ENCODE measurements around the gene ASCC2. TPM values are rescaled to one million over a fixed set of nuclear protein-coding genes. Genes with fewer than 3 reads are reported as not detected.
A peak's percentile ranks its signal among the peaks of the same experiment; 100 is the strongest.
"Not testable (repeated sequence)": the region's sequence is repeated elsewhere in the genome, so short reads cannot be mapped to it uniquely, and the experiment has no call there.

ASCC2 gene
- total RNA-seq, 2 experiments from 2014 or later: 55.3 to 58.5 TPM

GRCh38 chr22:29842172-29842571 lies 4.1 kb upstream of the ASCC2 start:
- TF ChIP-seq, protein P1, sequence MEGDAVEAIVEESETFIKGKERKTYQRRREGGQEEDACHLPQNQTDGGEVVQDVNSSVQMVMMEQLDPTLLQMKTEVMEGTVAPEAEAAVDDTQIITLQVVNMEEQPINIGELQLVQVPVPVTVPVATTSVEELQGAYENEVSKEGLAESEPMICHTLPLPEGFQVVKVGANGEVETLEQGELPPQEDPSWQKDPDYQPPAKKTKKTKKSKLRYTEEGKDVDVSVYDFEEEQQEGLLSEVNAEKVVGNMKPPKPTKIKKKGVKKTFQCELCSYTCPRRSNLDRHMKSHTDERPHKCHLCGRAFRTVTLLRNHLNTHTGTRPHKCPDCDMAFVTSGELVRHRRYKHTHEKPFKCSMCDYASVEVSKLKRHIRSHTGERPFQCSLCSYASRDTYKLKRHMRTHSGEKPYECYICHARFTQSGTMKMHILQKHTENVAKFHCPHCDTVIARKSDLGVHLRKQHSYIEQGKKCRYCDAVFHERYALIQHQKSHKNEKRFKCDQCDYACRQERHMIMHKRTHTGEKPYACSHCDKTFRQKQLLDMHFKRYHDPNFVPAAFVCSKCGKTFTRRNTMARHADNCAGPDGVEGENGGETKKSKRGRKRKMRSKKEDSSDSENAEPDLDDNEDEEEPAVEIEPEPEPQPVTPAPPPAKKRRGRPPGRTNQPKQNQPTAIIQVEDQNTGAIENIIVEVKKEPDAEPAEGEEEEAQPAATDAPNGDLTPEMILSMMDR (IDR thresholded peaks at IDR 0.05): no peak
- H3K4me3 Mint-ChIP-seq: no peak overlapping the region
- intact Hi-C loops (cut with micrococcal nuclease): no loop called here
- no peak for ATAC-seq
- CTCF ChIA-PET: interaction anchor here (1.1 kb wide), 1 partner anchor 163 kb away, joined by 3 read pairs; no protein-coding TSS in a partner anchor
- H3K9me3 Mint-ChIP-seq: peaks cover 11% of the 10 kb centered on the region
- H3K27ac Mint-ChIP-seq: no peak overlapping the region
- H3K4me1 Mint-ChIP-seq (ENCODE audit: low read depth): peaks cover 14% of the 10 kb centered on the region
- no peaks in the 10 kb centered on the region for H3K27me3 Mint-ChIP-seq
- DNase-seq: no peak
- peaks cover 4% of the 10 kb centered on the region for H3K36me3 Mint-ChIP-seq (ENCODE audit: low read depth)
- POLR2A ChIA-PET: no interaction called here

DNA sequence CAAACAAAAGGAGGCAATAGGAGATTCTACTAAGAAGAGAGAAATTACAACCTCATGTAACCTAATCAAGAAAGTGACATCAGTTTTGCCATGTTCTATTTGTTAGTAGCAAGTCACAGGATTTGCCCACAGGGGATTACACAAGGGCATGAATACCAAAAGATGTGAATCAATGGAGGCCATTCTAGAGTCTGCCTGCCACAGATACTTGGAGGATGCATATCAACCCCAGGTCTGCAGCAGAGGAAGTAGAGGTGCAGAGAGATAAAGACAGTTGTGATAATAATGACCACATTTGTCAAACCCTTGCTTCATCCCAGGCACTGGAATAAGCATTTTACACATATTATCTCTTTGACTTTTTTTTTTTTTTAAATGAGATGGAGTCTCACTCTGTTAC lies 2.4 kb upstream of the ASCC2 start:
- intact Hi-C loops (cut with micrococcal nuclease): no loop called here

DNA sequence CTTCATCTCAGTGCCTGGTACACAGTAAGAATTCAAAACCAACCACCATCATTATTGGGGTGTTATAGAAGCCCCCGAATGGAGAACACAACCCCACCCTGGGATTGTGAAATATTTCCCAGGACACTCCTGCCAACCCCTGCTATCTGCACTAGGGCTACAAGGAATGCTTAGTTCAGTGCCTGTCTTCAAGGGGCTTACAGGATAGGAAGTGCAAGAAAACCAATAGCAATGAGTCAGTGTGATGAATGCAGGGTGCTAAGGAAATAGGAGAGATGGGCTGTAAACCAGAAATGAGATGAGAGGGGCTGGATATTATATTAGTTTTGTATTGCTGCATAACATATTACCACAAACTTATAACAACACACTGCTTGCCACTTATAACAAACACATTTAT lies 965 bp upstream of the ASCC2 start:
- Mint-ChIP-seq H3K9me3 (peaks cover 2% of the 10 kb centered on the region), H3K36me3 (ENCODE audit: low read depth) (peaks cover 7% of the 10 kb centered on the region), H3K27me3 (no peaks in the 10 kb centered on the region), H3K27ac (peak overlapping the region; percentile 97), H3K4me1 (ENCODE audit: low read depth) (peaks cover 27% of the 10 kb centered on the region), H3K4me3 (peak overlapping the region; percentile 95)
- ATAC-seq (no peak), DNase-seq (no peak)
- intact Hi-C loops (cut with micrococcal nuclease): no loop called here
- ChIA-PET CTCF (interaction anchor here (2.4 kb wide), 1 partner anchor 166 kb away, joined by 9 read pairs; no protein-coding TSS in a partner anchor), POLR2A (interaction anchor here (1.4 kb wide), 1 partner anchor 33 kb away, joined by 3 read pairs; no protein-coding TSS in a partner anchor)
- TF ChIP-seq, protein P1 (IDR thresholded peaks at IDR 0.05): no peak

More for the DNA sequence above, 2.4 kb upstream of the ASCC2 start:
- Mint-ChIP-seq H3K36me3 (ENCODE audit: low read depth) (peaks cover 4% of the 10 kb centered on the region), H3K4me1 (ENCODE audit: low read depth) (peaks cover 26% of the 10 kb centered on the region), H3K27ac (no peak overlapping the region), H3K9me3 (peaks cover 2% of the 10 kb centered on the region), H3K27me3 (no peaks in the 10 kb centered on the region), H3K4me3 (no peak overlapping the region)
- ATAC-seq (no peak), DNase-seq (no peak)
- ChIA-PET POLR2A (no interaction called here), CTCF (no interaction called here)
- TF ChIP-seq, protein P1 (IDR thresholded peaks at IDR 0.05): no peak

- Mint-ChIP-seq H3K27ac (peak overlapping the region; percentile 97), H3K4me1 (ENCODE audit: low read depth) (peaks cover 27% of the 10 kb centered on the region), H3K36me3 (ENCODE audit: low read depth) (peaks cover 7% of the 10 kb centered on the region), H3K9me3 (peaks cover 2% of the 10 kb centered on the region), H3K4me3 (peak overlapping the region; percentile 95), H3K27me3 (no peaks in the 10 kb centered on the region)
- DNase-seq (no peak), ATAC-seq (peak; percentile 18)
- POLR2A ChIA-PET: interaction anchor here (1.4 to 2.1 kb wide), 2 partner anchors 10 to 34 kb away, joined by 3 to 8 read pairs; no protein-coding TSS in a partner anchor
- TF ChIP-seq, protein P1 (IDR thresholded peaks at IDR 0.05): no peak
- CTCF ChIA-PET: interaction anchor here (1.2 to 2.4 kb wide), 3 partner anchors 9 to 451 kb away, joined by 3 to 9 read pairs (median 4); partner anchors contain the start of gene CASTOR1
- intact Hi-C loops (cut with micrococcal nuclease): no loop called here
Observed at GRCh38 chr22:29838599-29838956, 504 bp upstream of the ASCC2 start.

DNA sequence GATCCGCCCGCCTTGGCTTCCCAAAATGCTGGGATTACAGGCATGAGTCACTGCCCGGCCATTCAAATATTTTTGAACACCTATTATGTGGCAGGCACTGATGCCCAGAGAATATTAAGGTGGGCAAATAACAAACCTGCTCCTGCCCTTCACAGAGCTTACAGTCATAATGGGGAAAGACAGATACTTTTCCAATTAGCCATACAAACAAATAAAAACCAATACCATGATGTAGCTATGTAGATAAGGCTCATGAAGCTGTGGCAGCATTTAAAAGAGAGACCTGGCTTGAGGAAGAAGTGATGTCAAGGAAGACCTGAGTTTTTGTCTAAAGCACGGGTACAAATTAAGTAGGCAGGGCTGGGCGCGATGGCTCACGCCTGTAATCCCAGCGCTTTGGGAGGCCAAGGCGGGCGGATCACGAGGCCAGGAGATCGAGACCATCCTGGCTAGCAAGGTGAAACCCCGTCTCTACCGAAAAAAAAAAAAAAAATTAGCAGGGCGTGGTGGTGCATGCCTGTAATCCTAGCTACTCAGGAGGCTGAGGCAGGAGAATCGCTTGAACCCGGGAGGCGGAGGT lies 1.2 kb downstream of the ASCC2 start:
- Mint-ChIP-seq H3K4me1 (ENCODE audit: low read depth) (peaks cover 30% of the 10 kb centered on the region), H3K4me3 (peak overlapping the region; percentile 95)
- H3K27ac Mint-ChIP-seq; ATAC-seq; H3K36me3 Mint-ChIP-seq (ENCODE audit: low read depth); H3K27me3 Mint-ChIP-seq; DNase-seq; intact Hi-C loops (cut with micrococcal nuclease); H3K9me3 Mint-ChIP-seq: not testable (repeated sequence)
- ChIA-PET CTCF (interaction anchor here (0.9 to 2.4 kb wide), 5 partner anchors 47 to 283 kb away, joined by 3 to 9 read pairs (median 3); partner anchors contain the start of genes MTMR3 and THOC5), POLR2A (interaction anchor here (0.8 to 2.1 kb wide), 5 partner anchors 8 to 232 kb away, joined by 3 to 8 read pairs (median 4); partner anchors contain the start of genes UQCR10 and ZMAT5)

Data from activated CD8-positive, alpha-beta T cell treated with anti-CD3 and anti-CD28 coated beads for 36 hours (primary cell).